Left cardiac atrium (tissue), 4 donors: ENCODE measurements around the gene GNPDA1. TPM values are rescaled to one million over a fixed set of nuclear protein-coding genes. Genes with fewer than 3 reads are reported as not detected.

Experiments used
- ATAC-seq, 2 donors: fragments of 200-7000 bp; cut with Tn5 transposase; one replicate each; pipeline ENCODE4 v1.9.1; 2020; ENCODE audit warnings: mild to moderate bottlenecking in 2 of 2, moderate library complexity in 2 of 2
- DNase-seq: peaks from one replicate; pipeline ENCODE4 v3.0.0-alpha.2; 2020
- intact Hi-C, 2 donors: fragments of 100-400 bp; cut with DNase I; formaldehyde crosslinking; loops; one replicate each; pipeline versions ENCODE4 v1.14.1 to v1.15.1; 2022 to 2023
- total RNA-seq, 2 donors: library from RNA; stranded (reverse); fragmentation: NEBNext Ultra II Directional; extraction: Animal tissue kit (Norgen Biotek cat#: 25700); gene quantifications; one replicate each; pipeline ENCODE4 v1.2.1, GENCODE V29; 2021
- donor health status: DM: no; HTN: yes; CAD: no.
- donor health status: DM: no; HTN: yes; CAD: no; lungs with severe emphysema.
- donor health status: DM: yes; HTN: yes; CAD: no.
- donor health status: Dilated cardiomyopathy.

GNPDA1 gene
- total RNA-seq, 2 donors from 2014 or later: 17.3 to 25.7 TPM

DNA sequence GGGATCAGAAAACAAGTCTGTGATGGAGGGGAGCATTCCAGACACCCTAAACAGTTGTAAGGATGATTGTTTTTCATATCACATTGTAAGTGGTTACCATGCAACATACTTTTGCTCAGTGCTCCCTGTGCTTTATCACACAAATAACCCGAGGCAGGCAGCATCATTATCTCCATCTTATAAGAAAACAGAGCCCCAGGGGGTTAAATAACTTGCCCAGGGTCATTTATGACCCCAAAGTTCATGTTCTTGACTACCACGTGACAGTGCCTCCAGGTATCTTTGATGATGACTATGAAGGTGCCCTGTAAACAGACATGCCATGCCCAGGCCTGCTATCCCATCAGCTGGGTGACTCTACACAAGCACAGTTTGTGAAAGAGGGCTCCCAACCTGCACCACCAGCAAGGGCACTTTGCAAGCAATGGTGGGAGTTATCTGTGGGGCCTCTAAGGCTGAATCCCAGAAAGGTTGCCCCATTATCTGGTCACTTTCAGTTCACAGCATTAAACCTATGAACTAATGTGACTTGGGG, 9.5 kb downstream of the GNPDA1 start:
- intact Hi-C loops: no loop called here
- DNase-seq: no peak

GRCh38 chr5:142000704-142001484, 11.9 kb downstream of the GNPDA1 start:
- DNase-seq: no peak
- no peak for ATAC-seq
- intact Hi-C loops: no loop called here

More for the DNA sequence above, 9.5 kb downstream of the GNPDA1 start:
- no peak for ATAC-seq

DNA sequence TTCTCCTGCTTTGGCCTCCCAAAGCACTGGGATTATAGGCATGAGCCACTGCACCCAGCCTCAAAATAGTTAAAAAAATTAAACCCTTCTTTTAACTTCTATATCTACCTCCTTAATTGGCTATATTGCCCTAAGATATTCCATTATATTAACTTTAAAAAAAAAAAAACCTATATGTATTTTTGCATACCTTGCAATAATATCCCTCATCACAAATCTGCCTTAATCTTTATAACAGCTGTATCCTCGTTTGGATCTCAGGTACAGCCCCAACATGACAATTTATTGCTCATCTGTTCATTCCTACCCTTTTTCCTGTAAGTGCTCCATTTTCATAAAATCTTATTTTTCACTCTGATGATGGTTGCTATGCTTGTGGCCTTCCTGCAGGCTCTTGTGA, 12.7 kb downstream of the GNPDA1 start:
- ATAC-seq (no peak), DNase-seq (no peak)
- intact Hi-C loops: no loop called here

DNA sequence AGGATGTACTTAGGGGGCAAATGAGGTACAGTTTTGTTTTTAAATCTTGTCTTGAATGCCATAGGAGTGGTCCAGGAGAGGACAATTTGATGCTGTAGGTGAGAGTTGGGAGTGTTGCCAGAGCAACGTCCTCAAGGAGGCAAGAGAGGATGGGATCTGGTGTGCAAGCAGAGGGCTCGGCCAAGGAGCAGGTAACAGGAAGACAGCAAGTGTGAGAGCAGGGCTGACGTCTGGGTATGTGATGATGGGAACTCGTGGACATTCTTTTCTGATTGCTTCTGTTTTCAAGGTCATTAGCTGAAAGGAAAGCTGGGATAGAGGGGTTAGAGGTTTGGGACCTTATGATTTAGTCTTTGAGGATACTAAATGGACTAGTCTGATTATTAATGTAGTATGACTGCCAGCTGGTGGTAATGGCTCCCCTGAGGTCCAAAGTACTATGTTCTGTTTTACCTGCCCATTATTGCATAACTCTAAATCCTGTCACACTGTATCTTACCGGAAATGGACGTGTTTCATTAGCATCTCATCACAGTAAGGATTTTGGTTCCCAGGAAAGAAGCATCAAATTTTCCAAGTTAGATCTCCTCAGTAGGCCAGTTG, 15.4 kb downstream of the GNPDA1 start:
- intact Hi-C loops: loop anchor here in 1 of 2 donors (10.0 kb wide), 1 partner anchor 557 kb away; no protein-coding TSS in a partner anchor
- DNase-seq: no peak
- ATAC-seq: no peak

DNA sequence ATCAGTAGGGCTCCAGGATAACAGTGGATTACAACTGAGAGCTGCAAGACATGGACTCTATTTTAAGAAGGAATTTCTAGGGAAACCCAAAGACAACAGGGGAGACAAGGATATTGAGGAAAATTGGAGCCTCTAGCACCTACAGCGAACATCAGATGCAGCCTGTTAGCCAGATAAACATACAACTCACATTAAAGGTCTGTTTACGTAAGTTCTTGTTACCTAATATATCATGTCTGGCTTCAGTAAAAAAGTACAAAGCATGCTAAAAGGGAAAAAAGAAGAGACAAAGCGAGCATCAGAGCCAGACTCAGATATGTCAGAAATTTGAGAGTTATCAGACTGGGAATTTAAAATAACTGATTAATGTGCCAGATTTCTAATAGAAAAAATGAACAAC, 17.2 kb downstream of the GNPDA1 start:
- intact Hi-C loops: loop anchor here in 1 of 2 donors (10.0 kb wide), 1 partner anchor 559 kb away; no protein-coding TSS in a partner anchor
- ATAC-seq (no peak), DNase-seq (no peak)

GRCh38 chr5:141994511-141995136, 18.2 kb downstream of the GNPDA1 start:
- intact Hi-C loops: loop anchor here in 1 of 2 donors (5.0 to 10.0 kb wide), 2 partner anchors 148 to 560 kb away; no protein-coding TSS in a partner anchor
- ATAC-seq: no peak
- DNase-seq: no peak

DNA sequence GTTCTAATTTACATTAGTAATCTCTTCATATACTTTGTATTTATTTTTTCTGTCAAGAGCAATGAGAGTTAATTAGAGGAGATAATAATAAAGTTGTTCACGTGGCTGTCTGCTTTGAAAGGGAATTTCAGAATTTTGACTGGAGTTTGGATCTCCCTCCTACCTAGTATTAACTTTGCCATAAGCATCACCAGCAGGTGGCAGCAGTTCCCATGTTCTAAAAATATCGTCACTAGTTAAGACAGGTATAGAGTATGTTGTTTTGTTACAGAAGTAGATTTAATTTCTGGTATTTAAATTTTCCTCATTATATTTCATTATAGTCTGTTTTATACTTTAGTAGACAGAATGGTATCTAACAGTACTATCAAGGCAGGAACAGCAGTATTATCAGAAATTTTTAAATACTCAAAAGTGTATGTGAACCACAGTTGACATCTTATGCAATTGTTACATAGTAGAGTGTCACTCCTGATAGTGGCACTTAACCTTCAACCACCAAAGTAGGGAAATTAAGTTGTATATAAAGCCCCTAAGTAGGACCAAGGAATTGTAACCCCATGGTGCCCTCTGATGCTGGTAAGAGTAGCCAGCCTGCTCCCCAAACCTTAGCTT, 20.4 kb downstream of the GNPDA1 start:
- intact Hi-C loops: loop anchor here (2.0 to 10.0 kb wide), 3 partner anchors 150 to 562 kb away; no protein-coding TSS in a partner anchor
- DNase-seq: peak; percentile 75

GRCh38 chr5:141989720-141990119, 23.1 kb downstream of the GNPDA1 start:
- ATAC-seq (no peak), DNase-seq (no peak)
- intact Hi-C loops: loop anchor here in 1 of 2 donors (5.0 to 10.0 kb wide), 2 partner anchors 153 to 565 kb away; no protein-coding TSS in a partner anchor

More for the DNA sequence above, 20.4 kb downstream of the GNPDA1 start:
- peak; percentile 71 to 74 for ATAC-seq

GRCh38 chr5:141986072-141986471, 26.8 kb downstream of the GNPDA1 start:
- no peak for DNase-seq
- intact Hi-C loops: no loop called here
- ATAC-seq: no peak

GRCh38 chr5:141982626-141983025, 30.2 kb downstream of the GNPDA1 start:
- intact Hi-C loops: no loop called here
- no peak for ATAC-seq
- DNase-seq: no peak

GRCh38 chr5:141978389-141978788, 34.4 kb downstream of the GNPDA1 start:
- DNase-seq (no peak), ATAC-seq (no peak)
- intact Hi-C loops: no loop called here

DNA sequence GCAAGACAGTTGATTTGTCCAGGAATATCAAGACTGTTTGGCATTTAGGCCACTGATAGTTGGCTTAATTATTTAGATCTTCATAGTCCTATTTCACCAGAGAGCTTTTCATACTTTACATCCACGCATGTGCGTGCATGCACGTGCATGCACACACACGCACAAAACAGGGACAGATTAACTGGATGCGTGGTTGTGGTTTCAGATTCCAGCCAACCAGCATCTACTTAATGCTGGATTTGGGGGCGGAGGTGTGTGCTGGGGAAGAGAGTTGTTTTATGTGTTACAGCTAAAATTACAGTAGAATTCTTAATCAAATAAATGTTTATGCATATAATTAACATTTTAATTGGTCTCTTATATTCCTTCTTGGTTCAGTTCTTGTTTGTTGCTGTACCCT, 36.7 kb downstream of the GNPDA1 start:
- no peak for ATAC-seq
- intact Hi-C loops: no loop called here
- DNase-seq: no peak

DNA sequence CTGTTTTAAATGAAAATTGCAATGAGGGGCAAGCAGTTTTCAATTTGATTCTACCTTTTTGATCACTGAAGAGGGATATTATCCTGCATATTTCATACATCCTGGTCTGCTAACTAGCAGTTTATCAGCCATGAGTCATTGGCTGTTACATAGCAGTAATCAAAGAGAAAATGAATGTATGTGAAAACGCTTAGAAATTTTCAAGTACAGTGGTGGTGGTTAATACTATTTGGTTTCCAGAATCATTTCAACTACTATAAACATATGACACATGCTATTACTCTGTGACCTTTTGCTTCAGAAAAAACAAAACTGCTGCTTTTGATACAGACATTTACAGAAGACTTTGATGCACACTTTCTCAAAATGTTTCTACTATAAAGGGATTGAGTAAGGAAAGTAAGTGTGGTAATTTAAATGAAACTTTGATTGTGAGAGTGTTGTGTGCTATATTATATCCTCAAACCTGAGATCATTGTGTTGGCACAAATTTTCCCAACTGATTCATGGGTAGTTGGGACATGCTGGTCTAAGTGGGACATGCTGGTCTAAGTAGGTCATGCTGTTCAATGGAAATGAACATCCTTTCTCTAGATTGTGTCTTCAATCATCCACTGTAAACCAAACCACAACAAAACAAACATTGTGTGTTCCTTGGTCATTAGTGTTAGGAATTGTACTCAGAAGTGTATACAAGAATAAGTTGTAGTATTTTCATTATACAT, 38.8 kb downstream of the GNPDA1 start:
- no peak for ATAC-seq
- no peak for DNase-seq
- intact Hi-C loops: no loop called here

DNA sequence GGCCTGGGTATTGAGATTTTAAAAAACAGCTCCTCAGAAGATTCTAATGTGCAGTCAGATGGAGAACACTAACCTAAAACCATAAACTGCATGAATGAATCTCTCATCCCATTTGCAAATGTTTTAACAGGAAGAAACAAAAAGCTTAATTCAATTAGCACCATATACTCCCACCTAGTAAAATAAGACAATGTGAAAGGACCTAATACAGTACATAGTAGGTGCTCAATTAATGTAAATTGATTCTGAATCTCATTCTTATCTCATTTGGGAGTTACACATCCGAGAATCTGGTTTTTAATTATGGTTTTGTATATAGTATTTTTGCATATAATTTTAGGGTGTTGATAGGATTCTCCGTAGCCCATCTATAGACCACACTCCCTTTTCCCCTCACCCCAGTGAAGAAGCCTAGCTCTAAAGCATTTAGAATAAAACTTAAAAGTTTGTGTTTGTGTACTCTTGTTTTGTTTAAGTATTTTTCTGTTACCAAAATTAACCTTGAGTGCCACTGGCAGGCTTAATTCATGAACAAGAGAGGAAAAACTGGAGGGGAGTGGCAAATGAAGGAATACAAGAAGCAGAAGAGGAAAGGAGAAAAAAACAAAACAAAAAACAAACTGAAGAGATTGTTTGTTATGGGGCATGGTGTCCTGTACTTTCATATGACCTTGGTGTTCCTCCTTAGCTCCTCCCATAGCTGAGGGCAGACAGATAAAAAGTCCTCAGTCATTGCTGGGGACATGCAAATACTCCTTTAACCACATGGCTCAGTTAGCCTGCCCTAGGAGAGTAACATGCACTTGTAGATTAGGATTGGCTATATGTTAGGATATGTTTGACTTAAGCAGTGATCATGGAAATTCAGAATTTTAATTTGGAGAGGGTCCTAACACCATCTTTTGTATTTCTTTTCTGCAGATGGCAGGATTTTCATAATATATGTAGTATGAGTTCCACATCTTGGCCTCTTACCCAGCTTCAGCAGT, 42.8 kb downstream of the GNPDA1 start:
- intact Hi-C loops: no loop called here
- ATAC-seq (peak in 1 of 2 donors; percentile 21), DNase-seq (no peak)

- DNase-seq (peak; percentile 97), ATAC-seq (peak; percentile 99)
- intact Hi-C loops: no loop called here
Measured at GRCh38 chr5:141968914-141969608, 43.8 kb downstream of the GNPDA1 start, which contains the start of gene RNF14. Gene RNF14, plus strand, starts transcription at chr5:141969105. Its CDS starts 4,484 bp downstream, at chr5:141973589.

DNA sequence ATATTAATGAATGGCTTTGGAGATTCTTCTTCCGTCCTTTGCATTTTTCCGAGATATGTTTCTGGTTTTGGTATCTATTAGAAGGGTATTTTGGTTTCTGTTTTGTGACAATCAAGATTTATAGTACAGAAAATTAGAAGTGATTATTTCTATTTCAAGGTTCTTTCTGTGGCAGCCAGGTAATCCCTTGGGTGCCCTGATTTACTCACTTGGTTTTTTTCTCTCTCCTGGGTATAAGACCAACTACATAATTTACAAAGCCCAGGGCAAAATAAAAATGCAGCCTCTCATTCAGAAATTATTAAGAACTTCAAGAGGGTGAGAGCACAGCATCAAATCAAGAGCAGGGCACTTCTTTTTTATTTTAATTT, 45.9 kb downstream of the GNPDA1 start:
- ATAC-seq (no peak), DNase-seq (no peak)
- intact Hi-C loops: no loop called here
